GM12892 (cell line): ENCODE data around the gene PEX14.

Experiments used
- POLR2A ChIP-seq: IDR thresholded peaks from 2 replicates; pipeline ENCODE4 v1.6.1; 2011; ENCODE audit warnings: low read depth, low read length, control low read depth
- POLR2AphosphoS5 ChIP-seq: IDR thresholded peaks from 2 replicates; pipeline ENCODE4 v1.6.1; 2011; ENCODE audit warnings: low read depth, low read length, control low read depth
- TAF1 ChIP-seq: IDR thresholded peaks from 2 replicates; pipeline ENCODE4 v1.6.1; 2011; ENCODE audit warnings: low read depth, mild to moderate bottlenecking, control low read depth, low read length, borderline replicate concordance

GRCh38 chr1:10653370-10654125 is 178.8 kb downstream of the PEX14 start:
- TF ChIP-seq TAF1 (no peak), POLR2A (no peak), POLR2AphosphoS5 (no peak)
